ENCODE measurements around the gene FER1L5. TPM values are rescaled to one million over a fixed set of nuclear protein-coding genes. Genes with fewer than 3 reads are reported as not detected.
A peak's percentile ranks its signal among the peaks of the same experiment; 100 is the strongest.

The FER1L5 gene
- total RNA-seq: not detected

GRCh38 chr2:96642564-96643360 is at the start of gene FER1L5:
Gene FER1L5 (plus strand): TSS chr2:96642764. CDS start chr2:96642837, 73 bp downstream.
- DNase-seq (ENCODE audit: low spot score in 2 of 2): no peak
- Histone ChIP-seq H3K27ac (no peak within 1 kb of the TSS), H3K4me1 (peaks cover 3% of the 10 kb centered on the region), H3K36me3 (no peaks in the 10 kb centered on the region), H3K4me3 (peak within 1 kb of the TSS; percentile 12), H3K27me3 (no peaks in the 10 kb centered on the region), H3K9me3 (no peaks in the 10 kb centered on the region)
- WGBS: 44% methylated on average over 10 of the region's 10 CpGs
- TF ChIP-seq EP300 (IDR thresholded peaks at IDR 0.05) (no peak), POLR2A (IDR thresholded peaks at IDR 0.05) (no peak), POLR2AphosphoS5 (IDR thresholded peaks at IDR 0.05) (no peak), CTCF (IDR thresholded peaks at IDR 0.05) (no peak)

- Histone ChIP-seq H3K9me3 (no peaks in the 10 kb centered on the region), H3K4me3 (no peak overlapping the region), H3K27ac (no peak overlapping the region), H3K27me3 (no peaks in the 10 kb centered on the region), H3K4me1 (no peaks in the 10 kb centered on the region), H3K36me3 (peaks cover 68% of the 10 kb centered on the region)
- WGBS: 77% methylated on average over 3 of the region's 3 CpGs
- TF ChIP-seq CTCF (IDR thresholded peaks at IDR 0.05) (no peak), POLR2AphosphoS5 (IDR thresholded peaks at IDR 0.05) (no peak), EP300 (IDR thresholded peaks at IDR 0.05) (no peak), POLR2A (IDR thresholded peaks at IDR 0.05) (no peak)
- DNase-seq (ENCODE audit: low spot score in 2 of 2): no peak
These were observed 48.3 kb upstream of the FER1L5 start for GRCh38 chr2:96594282-96594681.

- Histone ChIP-seq H3K27ac (no peak overlapping the region), H3K27me3 (no peaks in the 10 kb centered on the region), H3K4me3 (no peak overlapping the region), H3K4me1 (no peaks in the 10 kb centered on the region), H3K9me3 (no peaks in the 10 kb centered on the region), H3K36me3 (peaks cover 70% of the 10 kb centered on the region)
- no peak for DNase-seq (ENCODE audit: low spot score in 2 of 2)
- 91% methylated on average over 5 of the region's 5 CpGs for WGBS
- no peak for TF ChIP-seq POLR2AphosphoS5 (IDR thresholded peaks at IDR 0.05)
- TF ChIP-seq EP300 (IDR thresholded peaks at IDR 0.05): no peak
- no peak for TF ChIP-seq CTCF (IDR thresholded peaks at IDR 0.05)
- no peak for TF ChIP-seq POLR2A (IDR thresholded peaks at IDR 0.05)
These were observed 47.8 kb upstream of the FER1L5 start for GRCh38 chr2:96594691-96595152.

- no peak overlapping the region for H3K27ac ChIP-seq
- H3K27me3 ChIP-seq: no peaks in the 10 kb centered on the region
- H3K4me3 ChIP-seq: no peak overlapping the region
- DNase-seq (ENCODE audit: low spot score in 2 of 2): no peak
- H3K36me3 ChIP-seq: peaks cover 89% of the 10 kb centered on the region
- TF ChIP-seq CTCF (IDR thresholded peaks at IDR 0.05): no peak
- no peak for TF ChIP-seq EP300 (IDR thresholded peaks at IDR 0.05)
- no peak for TF ChIP-seq POLR2AphosphoS5 (IDR thresholded peaks at IDR 0.05)
- H3K9me3 ChIP-seq: no peaks in the 10 kb centered on the region
- H3K4me1 ChIP-seq: no peaks in the 10 kb centered on the region
These were observed 46.0 kb upstream of the FER1L5 start for GRCh38 chr2:96596596-96596995.

GRCh38 chr2:96599941-96600340 is 42.6 kb upstream of the FER1L5 start:
- no peaks in the 10 kb centered on the region for H3K4me1 ChIP-seq
- peaks cover 91% of the 10 kb centered on the region for H3K36me3 ChIP-seq
- no peak for DNase-seq (ENCODE audit: low spot score in 2 of 2)
- H3K27ac ChIP-seq: no peak overlapping the region
- H3K9me3 ChIP-seq: no peaks in the 10 kb centered on the region
- no peaks in the 10 kb centered on the region for H3K27me3 ChIP-seq
- TF ChIP-seq POLR2A (IDR thresholded peaks at IDR 0.05): no peak
- no peak for TF ChIP-seq EP300 (IDR thresholded peaks at IDR 0.05)
- no peak for TF ChIP-seq CTCF (IDR thresholded peaks at IDR 0.05)
- TF ChIP-seq POLR2AphosphoS5 (IDR thresholded peaks at IDR 0.05): no peak
- H3K4me3 ChIP-seq: no peak overlapping the region
- 69% methylated on average over 2 of the region's 2 CpGs for WGBS
